Astrocyte (in vitro differentiated cells and primary cell): Measurements from ENCODE around the gene ATP5PF.

Experiments
- EZH2 ChIP-seq: IDR thresholded peaks from 2 replicates; pipeline ENCODE4 v1.6.1; 2012; ENCODE audit warnings: mild to moderate bottlenecking, low read length, inconsistent platforms; ENCODE audit not compliant: insufficient read depth
- TF ChIP-seq, protein P1 (sequence below): IDR thresholded peaks from 2 replicates; pipeline ENCODE4 v1.5.1; 2011; ENCODE audit warnings: low read depth, mild to moderate bottlenecking, inconsistent platforms, low read length, moderate library complexity; ENCODE audit not compliant: insufficient read depth

DNA sequence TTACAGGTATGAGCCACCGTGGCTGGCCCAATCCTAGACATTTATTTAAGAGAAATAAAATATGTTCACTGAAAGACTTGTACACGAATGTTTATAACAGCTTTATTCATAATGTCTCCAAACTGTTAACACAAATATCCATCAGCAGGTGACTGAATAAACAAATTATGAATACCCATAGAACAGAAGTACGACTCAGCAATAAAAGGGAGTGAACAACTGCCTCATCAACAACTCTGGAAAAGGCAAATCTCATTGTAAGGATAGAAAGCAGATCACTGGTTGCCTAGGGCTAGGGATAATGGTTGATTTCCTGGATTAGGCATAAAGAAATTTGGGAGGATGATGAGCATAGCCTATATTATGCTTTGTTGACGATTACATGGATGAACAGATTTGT, 41.7 kb upstream of the ATP5PF start:
- TF ChIP-seq, protein P1, sequence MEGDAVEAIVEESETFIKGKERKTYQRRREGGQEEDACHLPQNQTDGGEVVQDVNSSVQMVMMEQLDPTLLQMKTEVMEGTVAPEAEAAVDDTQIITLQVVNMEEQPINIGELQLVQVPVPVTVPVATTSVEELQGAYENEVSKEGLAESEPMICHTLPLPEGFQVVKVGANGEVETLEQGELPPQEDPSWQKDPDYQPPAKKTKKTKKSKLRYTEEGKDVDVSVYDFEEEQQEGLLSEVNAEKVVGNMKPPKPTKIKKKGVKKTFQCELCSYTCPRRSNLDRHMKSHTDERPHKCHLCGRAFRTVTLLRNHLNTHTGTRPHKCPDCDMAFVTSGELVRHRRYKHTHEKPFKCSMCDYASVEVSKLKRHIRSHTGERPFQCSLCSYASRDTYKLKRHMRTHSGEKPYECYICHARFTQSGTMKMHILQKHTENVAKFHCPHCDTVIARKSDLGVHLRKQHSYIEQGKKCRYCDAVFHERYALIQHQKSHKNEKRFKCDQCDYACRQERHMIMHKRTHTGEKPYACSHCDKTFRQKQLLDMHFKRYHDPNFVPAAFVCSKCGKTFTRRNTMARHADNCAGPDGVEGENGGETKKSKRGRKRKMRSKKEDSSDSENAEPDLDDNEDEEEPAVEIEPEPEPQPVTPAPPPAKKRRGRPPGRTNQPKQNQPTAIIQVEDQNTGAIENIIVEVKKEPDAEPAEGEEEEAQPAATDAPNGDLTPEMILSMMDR, result no peak
- TF ChIP-seq EZH2, result no peak
